ENCODE measurements around the gene SLC25A11.

SLC25A11 gene

DNA sequence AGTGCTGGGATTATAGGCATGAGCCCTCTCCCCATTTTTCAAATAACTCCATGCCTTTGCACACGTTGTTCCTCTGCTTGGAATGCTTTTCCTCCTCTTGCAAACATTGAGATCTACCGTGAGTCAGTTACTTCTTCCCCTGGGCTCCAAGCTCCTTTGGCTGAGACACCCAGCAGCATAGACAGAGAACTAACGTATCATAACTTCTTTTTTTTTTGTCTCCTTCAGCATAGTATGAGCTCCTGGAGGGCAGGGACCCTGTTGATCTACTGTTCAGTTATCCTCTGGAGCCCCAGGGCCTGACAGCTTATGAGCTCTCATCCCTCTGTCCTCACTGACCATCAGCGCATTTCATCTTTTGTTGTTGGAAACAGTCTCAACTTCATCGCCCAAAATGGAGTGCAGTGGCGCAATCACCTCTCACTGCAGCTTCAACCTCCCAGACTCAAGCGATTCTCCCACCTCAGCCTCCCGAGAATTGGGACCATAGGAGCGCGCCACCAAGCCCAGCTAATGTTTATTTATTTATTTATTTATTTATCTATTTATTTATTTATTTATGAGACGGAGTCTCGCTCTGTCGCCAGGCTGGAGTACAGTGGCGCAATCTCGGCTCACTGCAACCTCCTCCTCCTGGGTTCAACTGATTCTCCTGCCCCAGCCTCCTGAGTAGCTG is 25.6 kb upstream of the SLC25A11 start:
- no peak for DNase-seq

DNA sequence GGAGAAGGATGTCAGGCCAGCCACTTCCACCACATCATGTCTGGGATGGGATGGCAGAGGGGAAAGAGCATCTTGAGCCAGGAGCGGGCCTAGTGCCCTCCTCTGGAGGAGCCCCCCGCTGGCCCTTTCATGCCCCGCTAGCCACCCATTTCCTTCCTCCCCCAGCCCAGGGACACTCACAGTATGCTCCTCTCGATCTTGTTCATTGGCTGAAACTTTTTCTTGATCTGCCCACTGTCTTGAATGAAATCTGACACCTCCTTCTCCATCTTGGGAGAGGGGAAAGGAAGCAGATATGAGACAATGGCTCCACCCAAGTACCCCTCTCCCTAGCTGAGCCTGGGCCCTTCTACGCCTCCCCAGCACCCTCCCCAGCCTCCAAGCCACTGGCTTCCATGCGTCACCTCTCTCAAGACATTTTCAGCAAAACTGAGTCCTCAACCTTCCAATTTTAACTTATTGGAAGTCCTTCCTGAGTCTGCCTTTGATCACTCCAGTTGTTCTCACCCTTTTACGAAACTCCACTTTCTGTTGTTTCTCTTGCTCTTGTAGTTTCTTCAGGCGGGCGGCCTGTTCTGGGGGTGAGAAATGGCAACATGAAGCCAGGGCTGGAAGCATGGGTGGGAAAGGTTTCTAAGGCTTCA is 20.6 kb upstream of the SLC25A11 start:
- no peak for DNase-seq

DNA sequence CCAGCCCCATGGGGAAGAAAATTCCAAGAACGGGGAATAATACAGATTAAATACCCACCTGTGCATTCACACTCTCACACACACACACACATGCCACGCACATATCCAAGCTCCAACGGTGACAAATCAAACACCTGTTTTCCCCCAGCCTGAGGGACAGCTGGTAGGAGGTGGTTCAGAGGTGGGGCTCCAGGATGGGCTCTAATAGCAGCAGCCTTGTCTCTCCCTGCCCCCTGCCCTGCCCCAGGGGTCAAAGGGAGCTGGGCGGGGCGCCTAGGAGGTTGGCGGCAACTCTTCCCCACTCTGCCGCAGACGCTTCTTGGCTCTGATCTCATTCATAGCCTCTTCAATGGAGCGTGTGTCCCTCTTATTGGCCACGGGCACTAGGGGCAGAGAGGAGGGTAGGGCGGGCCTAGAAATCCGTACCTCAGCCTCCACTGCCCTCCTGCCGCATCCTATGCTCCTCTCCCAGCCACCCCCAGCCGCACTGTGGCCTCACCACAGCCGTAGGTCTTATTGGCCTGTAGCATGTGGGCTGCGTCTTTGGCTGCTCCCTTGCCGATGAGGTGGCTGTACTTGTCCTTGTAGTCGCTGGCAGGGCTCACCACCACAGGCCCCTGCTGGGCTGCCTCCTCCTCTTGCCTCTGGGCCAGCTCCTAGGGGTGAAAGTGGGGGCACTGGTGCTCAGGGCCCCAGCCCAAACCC is 19.6 kb upstream of the SLC25A11 start:
- no peak for DNase-seq

DNA sequence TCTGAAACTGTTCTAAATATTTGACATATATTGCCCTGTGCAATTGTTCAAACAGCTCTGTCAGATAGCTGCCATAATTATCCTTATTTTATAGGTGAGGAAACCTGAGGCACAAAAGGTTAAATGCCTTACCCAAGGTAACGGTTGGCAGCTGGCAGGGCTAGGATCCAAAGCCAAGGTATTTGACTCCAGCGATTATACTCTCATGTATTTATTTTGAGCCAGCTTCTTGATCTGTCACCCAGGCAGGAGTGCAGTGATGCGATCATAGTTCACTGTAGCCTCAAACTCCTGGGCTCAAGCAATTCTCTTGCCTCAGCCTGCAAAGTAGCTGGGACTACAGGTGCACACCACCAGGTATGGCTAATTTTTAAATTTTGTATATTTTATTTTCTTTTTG is 18.3 kb upstream of the SLC25A11 start:
- DNase-seq: no peak

DNA sequence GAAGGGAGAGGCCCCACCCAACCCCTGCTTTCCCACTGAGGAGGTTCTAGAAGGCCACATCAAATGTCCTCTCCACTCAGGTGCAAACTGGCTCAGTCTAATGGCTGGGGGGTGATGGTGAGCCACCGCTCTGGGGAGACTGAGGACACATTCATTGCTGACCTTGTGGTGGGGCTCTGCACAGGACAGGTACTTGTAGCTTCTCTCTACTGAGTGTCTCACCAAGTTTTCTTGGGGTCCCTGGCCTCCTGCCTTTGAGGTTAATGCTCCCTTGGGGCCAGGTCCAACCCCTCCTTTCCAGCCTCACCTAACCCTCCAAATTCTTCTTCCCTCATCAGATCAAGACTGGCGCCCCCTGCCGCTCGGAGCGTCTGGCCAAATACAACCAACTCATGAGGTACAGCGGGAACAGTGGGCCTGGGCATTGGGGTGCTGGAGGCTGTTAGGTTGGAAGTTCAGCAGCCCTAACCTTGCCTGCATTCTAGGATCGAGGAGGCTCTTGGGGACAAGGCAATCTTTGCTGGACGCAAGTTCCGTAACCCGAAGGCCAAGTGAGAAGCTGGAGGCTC is 16.7 kb upstream of the SLC25A11 start:
- peak; percentile 47 for DNase-seq

DNA sequence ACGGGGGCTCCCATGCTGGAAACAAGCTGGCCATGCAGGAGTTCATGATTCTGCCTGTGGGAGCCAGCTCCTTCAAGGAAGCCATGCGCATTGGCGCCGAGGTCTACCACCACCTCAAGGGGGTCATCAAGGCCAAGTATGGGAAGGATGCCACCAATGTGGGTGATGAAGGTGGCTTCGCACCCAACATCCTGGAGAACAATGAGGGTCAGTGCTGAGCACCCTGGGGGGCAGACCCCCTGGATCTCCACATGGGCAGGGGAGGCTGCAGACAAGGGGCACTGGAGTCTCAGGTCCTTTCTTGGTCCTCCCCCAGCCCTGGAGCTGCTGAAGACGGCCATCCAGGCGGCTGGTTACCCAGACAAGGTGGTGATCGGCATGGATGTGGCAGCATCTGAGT is 15.2 kb upstream of the SLC25A11 start:
- DNase-seq: no peak

DNA sequence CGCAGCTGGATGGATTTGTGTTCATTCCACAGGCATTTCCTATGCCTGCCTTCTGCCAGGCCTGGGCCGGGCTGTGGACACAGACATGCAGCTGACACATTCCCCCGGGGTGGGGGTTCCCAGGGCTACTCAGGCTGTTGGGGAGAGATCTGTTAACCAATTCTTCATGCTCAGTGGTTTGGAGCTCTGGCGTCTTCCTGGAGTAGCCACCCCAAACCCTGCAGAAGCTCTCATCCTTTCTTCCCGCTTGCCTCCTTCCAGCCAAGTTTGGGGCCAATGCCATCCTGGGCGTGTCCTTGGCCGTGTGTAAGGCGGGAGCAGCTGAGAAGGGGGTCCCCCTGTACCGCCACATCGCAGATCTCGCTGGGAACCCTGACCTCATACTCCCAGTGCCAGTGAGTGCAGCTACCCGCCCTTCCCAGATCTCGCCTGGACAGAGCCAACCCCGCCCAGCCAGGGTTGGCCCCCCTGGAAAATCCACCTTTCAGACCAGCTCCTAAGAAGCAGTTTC is 13.7 kb upstream of the SLC25A11 start:
- no peak for DNase-seq

DNA sequence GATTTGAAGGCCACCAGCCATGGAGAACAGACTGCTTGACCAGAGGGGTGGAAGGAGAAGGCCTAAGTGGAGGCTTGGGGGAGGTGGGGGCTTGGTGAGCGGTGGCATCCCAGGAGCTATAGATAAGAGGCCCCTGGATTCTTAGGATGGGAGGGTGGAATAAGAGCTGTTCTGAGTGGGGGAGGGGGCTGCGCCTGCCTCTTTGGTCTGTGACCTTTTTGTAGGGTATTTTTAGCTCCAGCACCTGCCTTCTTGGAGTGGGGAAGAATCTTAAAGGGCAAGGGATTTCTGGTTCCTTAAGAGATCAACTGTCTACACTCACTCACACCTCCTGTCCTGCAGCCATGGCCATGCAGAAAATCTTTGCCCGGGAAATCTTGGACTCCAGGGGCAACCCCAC is 11.6 kb upstream of the SLC25A11 start:
- no peak for DNase-seq

- DNase-seq: no peak
Observed at GRCh38 chr17:4950746-4951204, 10.9 kb upstream of the SLC25A11 start, which contains the start of gene ENO3. Gene ENO3, plus strand, starts transcription at chr17:4951119. Its CDS starts 711 bp downstream, at chr17:4951830.

GRCh38 chr17:4950075-4950745 is 10.4 kb upstream of the SLC25A11 start:
- DNase-seq: peak; percentile 46

DNA sequence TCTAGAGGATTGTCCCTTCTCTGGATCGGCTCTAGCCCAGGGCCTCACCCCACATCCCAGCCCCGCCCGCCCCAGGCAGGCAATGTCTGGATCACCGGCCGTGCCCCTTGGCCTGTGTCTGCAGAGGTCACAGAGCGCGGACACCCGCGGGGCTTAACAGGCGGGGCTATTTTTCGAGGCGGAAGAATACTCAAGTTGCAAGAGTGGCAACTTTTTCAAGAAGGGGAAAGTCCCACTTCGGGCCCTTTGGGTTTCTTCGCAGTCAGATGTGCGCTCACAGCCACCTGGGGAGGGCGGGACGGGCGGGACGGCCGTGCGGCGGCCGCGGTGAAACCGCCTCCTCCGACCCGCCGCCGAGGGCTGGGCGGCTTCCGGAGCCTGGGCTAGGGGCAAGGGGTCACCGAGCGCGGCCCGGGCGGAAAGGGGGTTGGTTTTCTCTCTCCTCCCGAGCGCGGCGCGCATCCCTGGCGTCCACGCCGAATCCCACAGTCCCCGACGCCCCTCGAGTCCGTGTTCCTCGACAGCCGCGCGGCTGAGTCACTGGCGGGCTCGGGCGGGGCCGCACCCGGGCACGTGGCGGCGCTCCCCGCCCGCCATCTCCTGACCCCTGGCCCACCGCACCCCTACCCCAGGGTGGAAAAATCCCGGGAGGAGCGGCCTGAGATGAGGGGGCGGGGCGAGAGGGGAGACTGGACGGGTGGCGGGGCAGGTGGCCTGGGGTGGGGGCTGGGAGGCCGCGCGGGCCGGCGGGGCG is 9.7 kb upstream of the SLC25A11 start:
- peak; percentile 81 for DNase-seq

DNA sequence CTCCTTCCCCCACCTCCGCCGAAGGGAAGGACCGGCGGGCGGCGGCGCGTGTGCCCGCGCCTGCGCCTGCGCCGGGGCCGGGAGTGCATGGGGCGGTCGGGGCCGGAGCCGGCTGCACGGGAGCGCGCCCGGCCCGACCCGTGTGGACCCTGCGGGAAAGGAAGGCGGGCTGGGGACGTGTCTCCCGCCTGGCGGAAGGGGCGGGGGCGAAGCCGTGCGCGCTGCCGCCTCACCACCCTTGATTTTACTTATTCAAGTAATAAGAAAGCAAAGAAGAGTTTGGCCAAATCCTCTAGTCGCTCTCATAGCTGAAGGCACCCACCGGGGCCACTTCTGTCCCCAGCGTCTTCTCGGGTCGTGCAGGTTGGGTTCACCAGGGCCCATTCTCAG is 9.1 kb upstream of the SLC25A11 start:
- peak; percentile 77 for DNase-seq

DNA sequence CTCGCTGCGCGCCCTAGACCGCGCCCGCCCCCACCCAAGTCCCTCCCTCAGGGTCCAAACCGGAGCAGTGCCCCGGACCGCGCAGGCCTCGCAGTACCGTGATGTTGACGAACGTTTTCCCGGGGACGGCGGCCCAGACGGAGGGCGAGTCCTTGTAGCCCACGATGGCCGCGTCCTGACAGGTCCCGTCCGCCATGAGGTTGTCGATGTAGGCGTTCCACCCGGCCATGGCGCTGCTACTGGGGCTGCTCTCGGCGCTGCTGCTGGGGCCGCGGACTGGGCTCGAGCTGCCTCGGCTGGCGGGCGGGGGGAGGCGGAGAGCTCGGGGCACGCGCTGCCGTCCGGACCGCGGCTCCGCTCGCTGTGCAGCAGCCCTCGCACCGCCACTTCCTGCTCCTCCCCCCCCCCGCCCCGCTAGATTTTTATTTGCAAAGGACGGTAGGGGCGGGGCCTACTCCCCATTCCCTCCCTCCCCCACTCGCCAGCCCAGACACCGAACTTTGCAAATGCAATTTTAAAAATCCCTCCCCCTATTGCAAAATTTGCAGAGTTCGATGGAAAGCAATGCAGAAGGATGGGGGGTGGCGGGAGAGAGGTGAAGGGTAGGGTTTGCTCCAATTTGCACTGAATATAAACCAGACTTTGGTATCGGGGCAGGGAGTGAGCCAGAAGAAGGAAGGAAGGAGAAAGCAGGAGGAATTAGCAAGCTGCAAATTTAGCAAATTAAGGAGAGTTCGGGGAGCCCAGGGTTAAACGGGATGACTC is 8.5 kb upstream of the SLC25A11 start, which contains the start of gene PFN1:
TSS of gene PFN1 (minus strand) at position 365 of the 765 bp plus-strand sequence. CDS start at position 229, 136 bp downstream.
- DNase-seq: peak; percentile 91

- DNase-seq: peak; percentile 67
Observed at GRCh38 chr17:4947411-4948165, 7.7 kb upstream of the SLC25A11 start.

DNA sequence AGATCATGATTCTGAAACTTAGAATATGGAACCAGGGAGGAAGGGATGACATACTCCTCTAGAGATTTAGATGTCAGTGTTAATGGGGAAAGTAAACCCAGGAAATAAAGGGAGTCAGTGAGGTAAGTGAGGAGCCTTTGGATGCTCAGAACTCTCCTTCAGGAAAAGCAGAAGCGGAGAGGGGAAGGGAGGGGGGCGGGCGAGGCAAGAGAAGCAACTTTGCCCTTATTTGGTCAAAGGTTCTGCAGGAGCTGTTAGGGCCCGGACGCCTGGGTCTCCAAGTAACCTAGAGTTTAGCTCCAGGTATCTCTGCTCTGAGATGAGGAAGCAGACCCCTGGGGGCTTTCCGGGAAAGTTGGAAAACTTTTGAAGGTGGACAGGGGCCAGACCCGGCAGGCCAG is 7.2 kb upstream of the SLC25A11 start:
- no peak for DNase-seq

DNA sequence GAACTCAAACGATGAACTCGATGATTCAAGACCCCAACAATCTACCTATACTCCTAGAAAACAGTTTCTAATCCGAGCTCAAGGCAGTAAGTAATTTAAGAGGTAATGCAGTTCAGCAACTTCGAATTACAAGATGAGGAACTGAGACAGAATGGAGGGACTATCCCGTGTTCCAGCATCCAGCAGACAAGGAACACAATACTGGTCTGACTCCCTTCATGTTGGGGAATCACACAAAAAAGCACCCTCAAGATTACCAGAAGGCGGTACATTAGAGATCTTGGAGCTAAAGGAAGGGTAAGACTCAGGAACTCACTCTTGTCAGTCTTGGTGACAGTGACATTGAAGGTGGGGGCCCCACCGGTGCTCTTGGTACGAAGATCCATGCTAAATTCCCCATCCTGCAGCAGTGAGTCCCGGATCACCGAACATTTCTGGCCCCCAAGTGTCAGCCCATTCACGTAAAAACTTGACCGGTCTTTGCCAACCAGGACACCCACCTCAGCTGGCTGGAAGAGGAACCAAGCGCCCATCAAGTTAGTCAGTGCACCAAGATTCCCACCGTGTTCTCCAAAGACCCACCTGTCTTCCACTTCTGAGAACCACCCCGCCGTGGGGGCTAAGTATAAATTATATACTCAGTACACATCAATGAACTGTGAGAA is 6.6 kb upstream of the SLC25A11 start:
- DNase-seq: no peak

GRCh38 chr17:4945944-4946280 is 6.1 kb upstream of the SLC25A11 start:
- DNase-seq: no peak

GRCh38 chr17:4945176-4945943 is 5.5 kb upstream of the SLC25A11 start:
- peak; percentile 92 for DNase-seq

- no peak for DNase-seq
Observed at GRCh38 chr17:4944554-4945175, 4.8 kb upstream of the SLC25A11 start.

All from stimulated activated CD4-positive, alpha-beta T cell treated with anti-CD3 and anti-CD28 coated beads, Interleukin-4, amount 100 ng/mL, for 24 hours (primary cell).